ENCODE data around the gene GRK7.

Gene GRK7

DNA sequence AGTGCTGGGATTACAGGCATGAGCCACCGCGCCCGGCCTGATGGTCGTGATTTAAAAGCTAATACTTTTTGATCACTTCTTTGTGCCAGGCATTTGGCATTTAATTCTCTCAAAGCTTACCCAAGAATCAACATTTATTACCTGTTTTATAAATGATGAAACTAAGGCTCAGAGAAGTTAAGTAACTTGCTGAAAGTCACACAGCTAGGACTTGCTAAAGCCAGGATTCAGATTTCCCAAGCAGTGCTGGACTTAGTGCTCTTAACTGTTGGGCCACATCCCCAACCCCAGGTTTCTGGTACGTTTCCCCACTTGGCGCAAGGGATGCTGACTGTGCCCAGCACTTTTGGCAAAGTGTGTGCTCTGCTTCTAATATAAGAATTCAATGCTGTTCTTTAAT lies 10.5 kb downstream of the GRK7 start:
- no peak overlapping the region for H3K18ac ChIP-seq (ENCODE audit: low read depth in 1 of 2, low read length in 2 of 2)
- no peak overlapping the region for H3K9ac ChIP-seq (ENCODE audit: low read length)
- H2BK12ac ChIP-seq (ENCODE audit: low read length in 2 of 2) = no peak overlapping the region
- H3K27ac ChIP-seq (ENCODE audit: low read length, poor library complexity, severe bottlenecking) = no peak overlapping the region
- no peak overlapping the region for H3K4ac ChIP-seq (ENCODE audit: low read depth in 1 of 2, low read length in 2 of 2)
- no peak overlapping the region for H3K14ac ChIP-seq (ENCODE audit: low read length in 2 of 2)
- no peak overlapping the region for H4K91ac ChIP-seq (ENCODE audit: low read length)
- H3K4me3 ChIP-seq (ENCODE audit: insufficient read depth in 1 of 2, low read depth in 1 of 2, low read length in 2 of 2) = no peak overlapping the region
- H3K4me1 ChIP-seq (ENCODE audit: control insufficient read depth, insufficient read depth, low read depth, low read length) = peaks cover 2% of the 10 kb centered on the region
- H4K8ac ChIP-seq (ENCODE audit: low read length) = no peak overlapping the region
- no peak overlapping the region for H2AK5ac ChIP-seq (ENCODE audit: low read length, severe bottlenecking)
- no peaks in the 10 kb centered on the region for H3K9me3 ChIP-seq (ENCODE audit: control insufficient read depth, low read length)
- H2BK15ac ChIP-seq (ENCODE audit: low read depth, poor library complexity, severe bottlenecking) = no peak overlapping the region
- no peak for DNase-seq
- no CpG with 5 or more reads among the region's 6 CpGs for WGBS
- H2BK5ac ChIP-seq (ENCODE audit: low read depth, low read length, poor library complexity, severe bottlenecking) = no peak overlapping the region
- H3K27me3 ChIP-seq (ENCODE audit: control insufficient read depth in 1 of 2, insufficient read depth in 1 of 2, low read length in 2 of 2) = no peaks in the 10 kb centered on the region
- H2AFZ ChIP-seq (ENCODE audit: low read depth, low read length) = no peak overlapping the region
- no peaks in the 10 kb centered on the region for H3K36me3 ChIP-seq (ENCODE audit: control insufficient read depth in 1 of 2, insufficient read depth in 2 of 2, low read depth in 1 of 2, low read length in 2 of 2)
- no peaks in the 10 kb centered on the region for H3K79me1 ChIP-seq (replicated peaks; ENCODE audit: low read length, poor library complexity, severe bottlenecking)
- H3K4me2 ChIP-seq (ENCODE audit: low read length, poor library complexity, severe bottlenecking) = no peak overlapping the region
- no peak overlapping the region for H2BK120ac ChIP-seq (ENCODE audit: low read depth, low read length)
- H3K23ac ChIP-seq (ENCODE audit: low read length in 2 of 2) = no peak overlapping the region

DNA sequence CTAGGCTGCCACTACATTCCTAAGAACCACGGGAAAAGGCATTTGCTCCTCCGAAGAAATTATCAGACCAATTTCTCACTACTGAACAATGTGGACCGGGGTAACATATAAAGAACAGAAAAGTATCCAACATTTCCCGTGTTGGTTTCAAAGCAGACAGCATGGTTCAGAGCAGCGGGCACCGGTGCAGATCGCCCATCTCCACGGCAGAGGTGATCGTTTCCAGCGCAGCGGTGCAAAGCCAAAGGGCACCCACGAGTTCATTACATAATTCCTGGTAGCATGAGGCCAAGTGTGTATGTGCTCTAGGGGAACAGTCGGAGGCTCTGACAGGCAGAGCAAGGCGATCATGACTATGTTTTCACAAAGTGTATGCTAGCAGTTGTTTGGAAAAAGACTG lies 13.2 kb downstream of the GRK7 start:
- WGBS = 94% methylated on average over 14 of the region's 14 CpGs
- no peaks in the 10 kb centered on the region for H3K9me3 ChIP-seq (ENCODE audit: control insufficient read depth, low read length)

DNA sequence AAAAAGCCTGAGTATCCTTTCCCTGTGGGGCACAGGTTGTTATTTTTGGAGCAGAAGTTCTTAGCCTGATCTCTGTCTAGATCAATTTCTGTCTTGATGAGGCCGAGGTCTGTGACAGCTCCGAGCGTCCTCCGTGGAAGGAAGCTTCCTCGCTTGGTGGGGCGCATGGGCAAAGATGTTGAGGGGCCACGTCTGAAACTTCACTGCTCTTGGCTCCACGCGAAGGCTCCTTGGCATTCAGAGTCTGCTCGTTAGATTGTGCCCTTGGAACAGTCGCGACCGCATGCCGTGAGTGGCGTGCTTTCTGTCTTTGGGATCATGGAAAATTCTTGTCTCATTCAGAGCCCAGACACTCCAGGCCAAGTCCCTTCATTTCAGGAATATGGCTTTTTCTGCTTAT lies 13.7 kb downstream of the GRK7 start:
- no peak overlapping the region for H3K9ac ChIP-seq (ENCODE audit: low read length)

More for the DNA sequence above, 13.2 kb downstream of the GRK7 start:
- no peak overlapping the region for H3K23ac ChIP-seq (ENCODE audit: low read length in 2 of 2)
- no peaks in the 10 kb centered on the region for H3K4me1 ChIP-seq (ENCODE audit: control insufficient read depth, insufficient read depth, low read depth, low read length)
- H3K18ac ChIP-seq (ENCODE audit: low read depth in 1 of 2, low read length in 2 of 2) = no peak overlapping the region
- H2AFZ ChIP-seq (ENCODE audit: low read depth, low read length) = no peak overlapping the region
- no peak overlapping the region for H3K4me3 ChIP-seq (ENCODE audit: insufficient read depth in 1 of 2, low read depth in 1 of 2, low read length in 2 of 2)
- DNase-seq = no peak
- no peak overlapping the region for H2BK12ac ChIP-seq (ENCODE audit: low read length in 2 of 2)
- H3K27me3 ChIP-seq (ENCODE audit: control insufficient read depth in 1 of 2, insufficient read depth in 1 of 2, low read length in 2 of 2) = no peaks in the 10 kb centered on the region
- H4K91ac ChIP-seq (ENCODE audit: low read length) = no peak overlapping the region
- H3K9ac ChIP-seq (ENCODE audit: low read length) = no peak overlapping the region
- no peak overlapping the region for H2AK5ac ChIP-seq (ENCODE audit: low read length, severe bottlenecking)
- H3K14ac ChIP-seq (ENCODE audit: low read length in 2 of 2) = no peak overlapping the region
- H2BK120ac ChIP-seq (ENCODE audit: low read depth, low read length) = no peak overlapping the region
- no peak overlapping the region for H3K27ac ChIP-seq (ENCODE audit: low read length, poor library complexity, severe bottlenecking)
- no peaks in the 10 kb centered on the region for H3K36me3 ChIP-seq (ENCODE audit: control insufficient read depth in 1 of 2, insufficient read depth in 2 of 2, low read depth in 1 of 2, low read length in 2 of 2)
- no peak overlapping the region for H3K4ac ChIP-seq (ENCODE audit: low read depth in 1 of 2, low read length in 2 of 2)
- no peak overlapping the region for H3K4me2 ChIP-seq (ENCODE audit: low read length, poor library complexity, severe bottlenecking)
- no peak overlapping the region for H2BK15ac ChIP-seq (ENCODE audit: low read depth, poor library complexity, severe bottlenecking)
- no peak overlapping the region for H4K8ac ChIP-seq (ENCODE audit: low read length)
- no peak overlapping the region for H2BK5ac ChIP-seq (ENCODE audit: low read depth, low read length, poor library complexity, severe bottlenecking)
- H3K79me1 ChIP-seq (replicated peaks; ENCODE audit: low read length, poor library complexity, severe bottlenecking) = no peaks in the 10 kb centered on the region

DNA sequence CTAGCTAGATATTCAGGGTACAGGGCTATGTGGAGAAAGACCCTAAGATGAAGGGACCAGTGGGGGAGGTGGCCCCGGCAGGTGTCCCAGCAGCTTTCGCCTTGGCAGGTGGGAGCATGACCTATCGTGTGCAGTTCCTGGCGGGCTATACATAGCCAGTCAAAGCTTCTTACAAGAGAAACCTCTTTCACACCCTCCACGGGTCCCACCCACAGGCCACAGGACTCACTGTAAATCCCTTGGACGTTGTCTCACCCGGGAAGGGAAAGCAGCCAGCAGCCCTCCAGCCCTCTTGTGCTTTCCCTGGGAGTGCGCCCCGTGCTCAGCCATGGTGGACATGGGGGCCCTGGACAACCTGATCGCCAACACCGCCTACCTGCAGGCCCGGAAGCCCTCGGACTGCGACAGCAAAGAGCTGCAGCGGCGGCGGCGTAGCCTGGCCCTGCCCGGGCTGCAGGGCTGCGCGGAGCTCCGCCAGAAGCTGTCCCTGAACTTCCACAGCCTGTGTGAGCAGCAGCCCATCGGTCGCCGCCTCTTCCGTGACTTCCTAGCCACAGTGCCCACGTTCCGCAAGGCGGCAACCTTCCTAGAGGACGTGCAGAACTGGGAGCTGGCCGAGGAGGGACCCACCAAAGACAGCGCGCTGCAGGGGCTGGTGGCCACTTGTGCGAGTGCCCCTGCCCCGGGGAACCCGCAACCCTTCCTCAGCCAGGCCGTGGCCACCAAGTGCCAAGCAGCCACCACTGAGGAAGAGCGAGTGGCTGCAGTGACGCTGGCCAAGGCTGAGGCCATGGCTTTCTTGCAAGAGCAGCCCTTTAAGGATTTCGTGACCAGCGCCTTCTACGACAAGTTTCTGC lies 15.0 kb downstream of the GRK7 start:
- H2BK5ac ChIP-seq (ENCODE audit: low read depth, low read length, poor library complexity, severe bottlenecking) = no peak overlapping the region
- H3K79me1 ChIP-seq (replicated peaks; ENCODE audit: low read length, poor library complexity, severe bottlenecking) = no peaks in the 10 kb centered on the region
- 96% methylated on average over 41 of the region's 42 CpGs for WGBS
- no peaks in the 10 kb centered on the region for H3K36me3 ChIP-seq (ENCODE audit: control insufficient read depth in 1 of 2, insufficient read depth in 2 of 2, low read depth in 1 of 2, low read length in 2 of 2)
- no peaks in the 10 kb centered on the region for H3K9me3 ChIP-seq (ENCODE audit: control insufficient read depth, low read length)
- no peak overlapping the region for H2AK5ac ChIP-seq (ENCODE audit: low read length, severe bottlenecking)
- H2BK15ac ChIP-seq (ENCODE audit: low read depth, poor library complexity, severe bottlenecking) = no peak overlapping the region
- H2BK12ac ChIP-seq (ENCODE audit: low read length in 2 of 2) = no peak overlapping the region
- H3K4me3 ChIP-seq (ENCODE audit: insufficient read depth in 1 of 2, low read depth in 1 of 2, low read length in 2 of 2) = no peak overlapping the region
- H2BK120ac ChIP-seq (ENCODE audit: low read depth, low read length) = no peak overlapping the region
- H3K27me3 ChIP-seq (ENCODE audit: control insufficient read depth in 1 of 2, insufficient read depth in 1 of 2, low read length in 2 of 2) = no peaks in the 10 kb centered on the region
- H3K14ac ChIP-seq (ENCODE audit: low read length in 2 of 2) = no peak overlapping the region
- H3K9ac ChIP-seq (ENCODE audit: low read length) = no peak overlapping the region
- no peak overlapping the region for H2AFZ ChIP-seq (ENCODE audit: low read depth, low read length)
- no peak for DNase-seq
- H3K23ac ChIP-seq (ENCODE audit: low read length in 2 of 2) = peak overlapping the region in 1 of 2 experiments; percentile 61
- no peak overlapping the region for H3K18ac ChIP-seq (ENCODE audit: low read depth in 1 of 2, low read length in 2 of 2)
- no peak overlapping the region for H3K4me2 ChIP-seq (ENCODE audit: low read length, poor library complexity, severe bottlenecking)
- no peak overlapping the region for H3K4ac ChIP-seq (ENCODE audit: low read depth in 1 of 2, low read length in 2 of 2)
- H3K27ac ChIP-seq (ENCODE audit: low read length, poor library complexity, severe bottlenecking) = no peak overlapping the region
- no peak overlapping the region for H4K91ac ChIP-seq (ENCODE audit: low read length)
- H3K4me1 ChIP-seq (ENCODE audit: control insufficient read depth, insufficient read depth, low read depth, low read length) = no peaks in the 10 kb centered on the region
- H4K8ac ChIP-seq (ENCODE audit: low read length) = no peak overlapping the region

More for the DNA sequence above, 13.7 kb downstream of the GRK7 start:
- no peak overlapping the region for H3K14ac ChIP-seq (ENCODE audit: low read length in 2 of 2)
- H2AFZ ChIP-seq (ENCODE audit: low read depth, low read length) = no peak overlapping the region
- H3K79me1 ChIP-seq (replicated peaks; ENCODE audit: low read length, poor library complexity, severe bottlenecking) = no peaks in the 10 kb centered on the region
- H4K91ac ChIP-seq (ENCODE audit: low read length) = no peak overlapping the region
- H3K9me3 ChIP-seq (ENCODE audit: control insufficient read depth, low read length) = no peaks in the 10 kb centered on the region
- H3K36me3 ChIP-seq (ENCODE audit: control insufficient read depth in 1 of 2, insufficient read depth in 2 of 2, low read depth in 1 of 2, low read length in 2 of 2) = no peaks in the 10 kb centered on the region
- no peak overlapping the region for H2BK120ac ChIP-seq (ENCODE audit: low read depth, low read length)
- H4K8ac ChIP-seq (ENCODE audit: low read length) = no peak overlapping the region
- no peak overlapping the region for H2AK5ac ChIP-seq (ENCODE audit: low read length, severe bottlenecking)
- WGBS = 95% methylated on average over 15 of the region's 15 CpGs
- no peak for DNase-seq
- H3K18ac ChIP-seq (ENCODE audit: low read depth in 1 of 2, low read length in 2 of 2) = no peak overlapping the region
- H3K27me3 ChIP-seq (ENCODE audit: control insufficient read depth in 1 of 2, insufficient read depth in 1 of 2, low read length in 2 of 2) = no peaks in the 10 kb centered on the region
- no peak overlapping the region for H3K4me2 ChIP-seq (ENCODE audit: low read length, poor library complexity, severe bottlenecking)
- H2BK15ac ChIP-seq (ENCODE audit: low read depth, poor library complexity, severe bottlenecking) = no peak overlapping the region
- H3K4me3 ChIP-seq (ENCODE audit: insufficient read depth in 1 of 2, low read depth in 1 of 2, low read length in 2 of 2) = no peak overlapping the region
- H3K4me1 ChIP-seq (ENCODE audit: control insufficient read depth, insufficient read depth, low read depth, low read length) = no peaks in the 10 kb centered on the region
- H3K4ac ChIP-seq (ENCODE audit: low read depth in 1 of 2, low read length in 2 of 2) = no peak overlapping the region
- H3K27ac ChIP-seq (ENCODE audit: low read length, poor library complexity, severe bottlenecking) = no peak overlapping the region
- no peak overlapping the region for H2BK12ac ChIP-seq (ENCODE audit: low read length in 2 of 2)
- H3K23ac ChIP-seq (ENCODE audit: low read length in 2 of 2) = no peak overlapping the region
- no peak overlapping the region for H2BK5ac ChIP-seq (ENCODE audit: low read depth, low read length, poor library complexity, severe bottlenecking)

Measured in mesenchymal stem cell (in vitro differentiated cells and primary cell).